NB4 (cell line): ENCODE data around the gene SLAIN2.
"Not testable (repeated sequence)": the region's sequence is repeated elsewhere in the genome, so short reads cannot be mapped to it uniquely, and the experiment has no call there.

ENCODE experiments used
- POLR2A ChIP-seq: IDR thresholded peaks from 2 replicates; pipeline ENCODE4 v1.6.1; 2011; ENCODE audit warnings: mild to moderate bottlenecking; ENCODE audit not compliant: insufficient read length; ENCODE audit errors: extremely low read depth
- TF ChIP-seq, protein P1 (sequence below): IDR thresholded peaks from one replicate; pipeline ENCODE4 v1.5.1; 2012; ENCODE audit warnings: low read depth, low read length

DNA sequence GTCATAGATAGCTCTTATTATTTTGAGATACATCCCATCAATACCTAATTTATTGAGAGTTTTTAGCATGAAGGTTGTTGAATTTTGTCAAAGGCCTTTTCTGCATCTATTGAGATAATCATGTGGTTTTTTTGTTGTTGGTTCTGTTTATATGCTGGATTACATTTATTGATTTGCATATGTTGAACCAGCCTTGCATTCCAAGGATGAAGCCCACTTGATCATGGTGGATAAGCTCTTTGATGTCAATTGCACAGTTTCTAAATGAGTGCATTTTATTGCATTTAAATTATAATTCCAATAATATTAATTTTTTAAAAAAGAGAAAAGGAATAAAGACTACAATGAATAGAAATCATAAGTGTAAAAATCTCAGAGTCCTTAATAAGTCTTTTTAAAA, 26.6 kb upstream of the SLAIN2 start:
- TF ChIP-seq, protein P1, sequence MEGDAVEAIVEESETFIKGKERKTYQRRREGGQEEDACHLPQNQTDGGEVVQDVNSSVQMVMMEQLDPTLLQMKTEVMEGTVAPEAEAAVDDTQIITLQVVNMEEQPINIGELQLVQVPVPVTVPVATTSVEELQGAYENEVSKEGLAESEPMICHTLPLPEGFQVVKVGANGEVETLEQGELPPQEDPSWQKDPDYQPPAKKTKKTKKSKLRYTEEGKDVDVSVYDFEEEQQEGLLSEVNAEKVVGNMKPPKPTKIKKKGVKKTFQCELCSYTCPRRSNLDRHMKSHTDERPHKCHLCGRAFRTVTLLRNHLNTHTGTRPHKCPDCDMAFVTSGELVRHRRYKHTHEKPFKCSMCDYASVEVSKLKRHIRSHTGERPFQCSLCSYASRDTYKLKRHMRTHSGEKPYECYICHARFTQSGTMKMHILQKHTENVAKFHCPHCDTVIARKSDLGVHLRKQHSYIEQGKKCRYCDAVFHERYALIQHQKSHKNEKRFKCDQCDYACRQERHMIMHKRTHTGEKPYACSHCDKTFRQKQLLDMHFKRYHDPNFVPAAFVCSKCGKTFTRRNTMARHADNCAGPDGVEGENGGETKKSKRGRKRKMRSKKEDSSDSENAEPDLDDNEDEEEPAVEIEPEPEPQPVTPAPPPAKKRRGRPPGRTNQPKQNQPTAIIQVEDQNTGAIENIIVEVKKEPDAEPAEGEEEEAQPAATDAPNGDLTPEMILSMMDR: not testable (repeated sequence)
- not testable (repeated sequence) for TF ChIP-seq POLR2A
